Muscle layer of duodenum (tissue), 2 donors: Measurements from ENCODE around the gene TRMO.
A peak's percentile ranks its signal among the peaks of the same experiment; 100 is the strongest.
"Not testable (repeated sequence)": the region's sequence is repeated elsewhere in the genome, so short reads cannot be mapped to it uniquely, and the experiment has no call there.

Experiments
- H3K27ac ChIP-seq: one replicate; pipeline ENCODE4 v1.7.0; 2013; ENCODE audit warnings: mild to moderate bottlenecking, low read length
- H3K27me3 ChIP-seq: one replicate; pipeline ENCODE4 v1.7.0; 2013; ENCODE audit warnings: low read depth, mild to moderate bottlenecking, control low read depth, low read length
- H3K36me3 ChIP-seq, 2 donors: one replicate each; pipeline ENCODE4 v1.7.0; 2013; ENCODE audit warnings: low read length in 2 of 2, control low read depth in 1 of 2, mild to moderate bottlenecking in 1 of 2; ENCODE audit not compliant: insufficient read depth in 2 of 2, control insufficient read depth in 1 of 2
- H3K4me1 ChIP-seq, 2 donors: one replicate each; pipeline ENCODE4 v1.7.0; 2013; ENCODE audit warnings: low read length in 2 of 2, mild to moderate bottlenecking in 2 of 2, control low read depth in 1 of 2, moderate library complexity in 1 of 2; ENCODE audit not compliant: insufficient read depth in 2 of 2, control insufficient read depth in 1 of 2
- H3K4me3 ChIP-seq, 2 donors: one replicate each; pipeline ENCODE4 v1.7.0; 2013; ENCODE audit warnings: low read length in 2 of 2, low read depth in 1 of 2, mild to moderate bottlenecking in 1 of 2
- H3K9me3 ChIP-seq, 2 donors: one replicate each; pipeline ENCODE4 v1.7.0; 2013; ENCODE audit warnings: low read length in 2 of 2, control low read depth in 1 of 2, mild to moderate bottlenecking in 1 of 2; ENCODE audit not compliant: control insufficient read depth in 1 of 2
- donor health status: healthy.

TRMO gene, protein sequence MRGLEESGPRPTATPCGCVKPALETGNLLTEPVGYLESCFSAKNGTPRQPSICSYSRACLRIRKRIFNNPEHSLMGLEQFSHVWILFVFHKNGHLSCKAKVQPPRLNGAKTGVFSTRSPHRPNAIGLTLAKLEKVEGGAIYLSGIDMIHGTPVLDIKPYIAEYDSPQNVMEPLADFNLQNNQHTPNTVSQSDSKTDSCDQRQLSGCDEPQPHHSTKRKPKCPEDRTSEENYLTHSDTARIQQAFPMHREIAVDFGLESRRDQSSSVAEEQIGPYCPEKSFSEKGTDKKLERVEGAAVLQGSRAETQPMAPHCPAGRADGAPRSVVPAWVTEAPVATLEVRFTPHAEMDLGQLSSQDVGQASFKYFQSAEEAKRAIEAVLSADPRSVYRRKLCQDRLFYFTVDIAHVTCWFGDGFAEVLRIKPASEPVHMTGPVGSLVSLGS

GRCh38 chr9:97921959-97922724 is at the start of gene TRMO:
TSS of gene TRMO (minus strand) at chr9:97922500. CDS start at chr9:97922493, 7 bp downstream.
- Histone ChIP-seq H3K27me3 (no peaks in the 10 kb centered on the region), H3K36me3 (no peaks in the 10 kb centered on the region), H3K9me3 (no peaks in the 10 kb centered on the region), H3K27ac (peak within 1 kb of the TSS; percentile 100), H3K4me1 (peaks cover 3 to 32% of the 10 kb centered on the region in 2 donors), H3K4me3 (peak within 1 kb of the TSS; percentile 73 to 95)

DNA sequence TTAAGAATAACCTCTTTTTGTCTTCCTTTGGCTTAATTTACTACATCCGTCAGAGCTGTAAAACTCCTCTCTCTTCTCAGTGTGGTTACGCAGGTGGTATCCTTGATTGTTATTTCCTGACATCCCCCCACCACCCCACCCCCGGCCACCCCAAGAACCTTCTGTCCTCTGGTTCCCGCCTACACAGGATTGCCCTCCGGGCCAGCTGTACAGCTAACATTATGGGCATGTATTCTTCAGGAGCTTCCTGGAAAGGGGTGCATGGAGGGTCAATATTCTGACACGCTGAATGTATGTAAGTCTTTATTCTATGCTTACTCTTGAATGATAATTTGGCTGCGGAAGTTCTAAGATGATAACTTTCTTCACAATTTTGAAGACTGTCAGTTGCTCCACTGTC is 47.9 kb upstream of the TRMO start:
- Histone ChIP-seq H3K27me3 (no peaks in the 10 kb centered on the region), H3K4me1 (no peaks in the 10 kb centered on the region), H3K9me3 (no peaks in the 10 kb centered on the region), H3K4me3 (no peak overlapping the region), H3K27ac (no peak overlapping the region), H3K36me3 (no peaks in the 10 kb centered on the region)

GRCh38 chr9:97969014-97969413 is 46.7 kb upstream of the TRMO start:
- Histone ChIP-seq H3K9me3 (no peaks in the 10 kb centered on the region), H3K4me1 (no peaks in the 10 kb centered on the region), H3K4me3 (no peak overlapping the region), H3K27me3 (no peaks in the 10 kb centered on the region), H3K36me3 (no peaks in the 10 kb centered on the region), H3K27ac (no peak overlapping the region)

GRCh38 chr9:97966493-97966892 is 44.2 kb upstream of the TRMO start:
- H3K27ac ChIP-seq: no peak overlapping the region
- H3K27me3 ChIP-seq: no peaks in the 10 kb centered on the region
- H3K4me3 ChIP-seq: no peak overlapping the region
- no peaks in the 10 kb centered on the region for H3K36me3 ChIP-seq
- no peaks in the 10 kb centered on the region for H3K9me3 ChIP-seq
- no peaks in the 10 kb centered on the region for H3K4me1 ChIP-seq

DNA sequence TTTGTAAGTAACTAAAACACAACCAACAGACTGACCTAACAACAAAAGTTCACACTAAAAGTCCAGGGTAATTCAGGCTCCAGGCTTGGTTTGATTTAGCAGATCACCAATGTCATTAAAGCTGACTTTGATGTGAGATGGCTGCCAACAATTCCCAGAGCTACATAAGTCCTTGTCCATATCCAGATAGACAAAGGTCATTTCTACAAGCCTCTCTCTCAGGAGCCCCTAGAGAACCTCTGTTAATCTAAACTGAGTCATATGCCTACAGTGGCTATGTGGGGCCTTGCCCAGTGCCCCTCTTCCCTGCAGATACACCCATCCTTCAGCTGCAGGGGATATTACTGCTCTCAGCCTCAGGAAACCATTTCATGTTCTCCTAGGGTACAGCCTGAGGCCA is 42.6 kb upstream of the TRMO start:
- Histone ChIP-seq H3K27ac (no peak overlapping the region), H3K36me3 (no peaks in the 10 kb centered on the region), H3K4me3 (no peak overlapping the region), H3K4me1 (no peaks in the 10 kb centered on the region), H3K9me3 (no peaks in the 10 kb centered on the region), H3K27me3 (no peaks in the 10 kb centered on the region)

DNA sequence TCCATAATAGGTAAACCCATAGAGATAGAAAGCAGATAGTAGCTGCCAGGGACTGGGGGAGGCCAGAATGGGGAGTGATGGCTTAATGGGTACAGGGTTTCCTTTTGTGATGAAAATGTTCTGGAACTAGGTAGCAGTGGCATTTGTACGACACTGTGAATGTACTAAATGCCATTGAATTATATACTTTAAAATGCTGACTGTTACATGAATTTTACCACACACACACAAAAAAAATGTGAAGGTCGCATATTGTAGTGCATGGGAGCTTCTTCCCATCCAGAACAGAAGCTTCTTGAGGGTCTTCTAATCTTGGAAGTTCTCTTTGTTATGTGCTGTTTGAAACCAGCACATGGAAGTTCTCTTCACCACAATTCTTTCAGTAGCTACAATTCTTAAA is 40.9 kb upstream of the TRMO start:
- Histone ChIP-seq H3K9me3 (no peaks in the 10 kb centered on the region), H3K27me3 (no peaks in the 10 kb centered on the region), H3K36me3 (no peaks in the 10 kb centered on the region), H3K4me3 (no peak overlapping the region), H3K4me1 (no peaks in the 10 kb centered on the region), H3K27ac (no peak overlapping the region)

DNA sequence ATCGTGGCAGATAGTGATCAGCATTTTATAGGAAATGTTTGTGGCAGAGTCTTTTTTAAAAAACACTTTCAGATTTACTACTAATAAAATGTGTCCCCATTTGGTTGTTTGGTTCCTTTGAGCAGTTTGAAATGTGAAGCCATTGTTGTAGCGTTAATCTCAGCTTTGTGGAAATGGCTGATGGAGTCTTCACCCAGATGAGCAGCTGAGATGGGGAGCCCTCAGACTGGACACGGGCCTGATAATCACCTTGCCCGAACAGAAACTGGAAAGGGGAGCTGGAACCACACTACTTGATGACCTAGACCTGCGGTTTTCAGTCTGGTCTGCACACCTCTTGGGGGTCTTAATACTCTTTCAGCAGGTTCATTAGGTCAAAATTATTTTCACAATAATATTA is 40.3 kb upstream of the TRMO start:
- Histone ChIP-seq H3K9me3 (no peaks in the 10 kb centered on the region), H3K27me3 (no peaks in the 10 kb centered on the region), H3K4me3 (no peak overlapping the region), H3K4me1 (no peaks in the 10 kb centered on the region), H3K27ac (no peak overlapping the region), H3K36me3 (no peaks in the 10 kb centered on the region)

DNA sequence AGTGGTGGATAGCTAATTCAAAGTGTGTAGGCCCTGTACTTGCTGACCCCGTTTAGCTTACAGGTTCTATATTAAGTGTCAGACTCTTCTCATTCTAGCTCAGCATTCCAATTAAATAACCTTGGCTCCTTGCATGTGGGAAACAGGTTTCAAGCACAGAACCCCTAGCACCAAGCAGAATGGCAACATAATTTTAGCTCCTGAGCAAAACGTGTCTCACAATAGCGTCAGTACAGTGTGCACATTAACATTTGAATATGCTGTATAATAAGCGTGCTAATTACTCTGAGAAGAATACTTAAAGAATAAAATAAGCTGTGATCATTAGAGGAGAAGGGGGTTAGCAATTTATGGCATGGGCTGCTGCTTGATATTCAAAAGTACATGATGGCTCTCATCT is 39.8 kb upstream of the TRMO start:
- no peaks in the 10 kb centered on the region for H3K27me3 ChIP-seq
- no peak overlapping the region for H3K4me3 ChIP-seq
- no peak overlapping the region for H3K27ac ChIP-seq
- H3K9me3 ChIP-seq: no peaks in the 10 kb centered on the region
- H3K36me3 ChIP-seq: no peaks in the 10 kb centered on the region
- H3K4me1 ChIP-seq: no peaks in the 10 kb centered on the region

- Histone ChIP-seq H3K27me3 (no peaks in the 10 kb centered on the region), H3K4me3 (no peak overlapping the region), H3K9me3 (no peaks in the 10 kb centered on the region), H3K36me3 (no peaks in the 10 kb centered on the region), H3K4me1 (no peaks in the 10 kb centered on the region), H3K27ac (no peak overlapping the region)
These were observed 39.1 kb upstream of the TRMO start for GRCh38 chr9:97961361-97961760.

- H3K4me1 ChIP-seq, H3K27ac ChIP-seq, H3K9me3 ChIP-seq, H3K27me3 ChIP-seq, H3K4me3 ChIP-seq, H3K36me3 ChIP-seq: not testable (repeated sequence)
These were observed 38.5 kb upstream of the TRMO start for GRCh38 chr9:97960678-97961328.

GRCh38 chr9:97959585-97959984 is 37.3 kb upstream of the TRMO start:
- H3K27me3 ChIP-seq: no peaks in the 10 kb centered on the region
- no peaks in the 10 kb centered on the region for H3K36me3 ChIP-seq
- no peaks in the 10 kb centered on the region for H3K9me3 ChIP-seq
- H3K4me1 ChIP-seq: no peaks in the 10 kb centered on the region
- no peak overlapping the region for H3K4me3 ChIP-seq
- H3K27ac ChIP-seq: no peak overlapping the region
